Skin of body (tissue), 2 donors: Measurements from ENCODE around the gene AGXT. TPM values are rescaled to one million over a fixed set of nuclear protein-coding genes. Genes with fewer than 3 reads are reported as not detected.

ENCODE experiments used
- DNase-seq: peaks from one replicate; lab custom pipeline; 2025; lab: John Stamatoyannopoulos, UW
- total RNA-seq: library from RNA; depleted of rRNA; stranded (reverse); fragments of >200 nt; gene quantifications from one replicate; pipeline ENCODE4 v1.2.3, GENCODE V29; 2014

AGXT gene
- total RNA-seq, 1 donor from 2014 or later: 0.10 TPM

DNA sequence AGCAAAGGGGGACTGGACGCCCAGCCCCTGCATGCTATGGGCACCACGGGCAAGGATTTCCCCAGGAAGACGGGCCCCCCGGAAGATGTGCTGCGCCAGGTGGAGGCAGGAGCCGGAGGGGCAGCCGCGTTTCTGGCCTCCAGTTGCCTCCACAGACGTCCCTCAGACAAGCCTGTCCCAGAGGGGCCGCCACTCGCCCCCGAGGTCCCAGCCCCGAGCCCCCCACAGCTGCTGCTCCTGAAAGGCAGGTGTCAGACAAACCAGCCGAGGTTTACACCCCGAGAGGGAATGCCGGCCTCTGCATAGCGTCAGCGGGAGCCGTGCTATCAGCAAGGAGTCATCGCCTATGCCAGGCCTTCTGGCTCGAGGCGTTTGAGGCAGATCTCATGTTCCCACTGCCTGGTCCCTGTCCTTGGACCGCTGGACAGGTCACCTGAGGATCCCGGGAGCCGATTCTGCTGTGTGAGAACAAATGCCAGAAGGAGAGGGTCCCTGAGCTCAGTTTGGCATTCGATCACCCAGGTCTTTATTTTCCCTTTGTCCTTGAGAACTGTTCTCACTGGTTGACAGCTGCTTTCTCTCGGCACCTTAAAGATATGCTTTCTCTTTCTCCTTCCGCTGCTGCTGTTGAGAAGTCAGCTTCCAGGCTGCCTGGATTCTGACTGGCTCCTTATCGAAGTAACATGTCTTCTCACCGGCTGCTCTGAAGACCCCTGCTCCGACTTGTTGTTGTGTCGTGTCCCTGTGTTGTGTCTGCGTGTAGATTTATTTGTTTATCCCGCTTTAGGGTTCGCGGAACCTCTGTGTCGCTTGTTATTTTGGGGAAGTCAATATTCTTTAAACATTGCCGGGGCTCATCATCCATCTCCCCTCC, 58.1 kb downstream of the AGXT start:
- DNase-seq: no peak

GRCh38 chr2:240927390-240927781, 58.8 kb downstream of the AGXT start:
- no peak for DNase-seq

- no peak for DNase-seq
Observed at GRCh38 chr2:240928476-240929363, 60.1 kb downstream of the AGXT start.

- DNase-seq: no peak
Observed at GRCh38 chr2:240929364-240930095, 60.9 kb downstream of the AGXT start.

Other genes starting within 250 kb of the AGXT start
- 0.99 TPM for gene GPR35, start 243.3 kb upstream of the AGXT start, total RNA-seq
- gene AQP12B, start 185.9 kb upstream of the AGXT start, total RNA-seq: not detected
- gene AQP12A, start 177.0 kb upstream of the AGXT start, total RNA-seq: not detected
- 0.89 TPM for gene KIF1A, start 48.6 kb upstream of the AGXT start, total RNA-seq
- gene MAB21L4, start 27.3 kb downstream of the AGXT start, total RNA-seq: 4.5 TPM
- gene CROCC2, start 37.5 kb downstream of the AGXT start, total RNA-seq: 0.30 TPM
- 9.7 TPM for gene SNED1, start 129.8 kb downstream of the AGXT start, total RNA-seq
- 37.8 TPM for gene MTERF4, start 233.5 kb downstream of the AGXT start, total RNA-seq